Left lung (tissue), 10 donors: ENCODE data around the gene HYDIN. TPM values are rescaled to one million over a fixed set of nuclear protein-coding genes. Genes with fewer than 3 reads are reported as not detected.

Source experiments
- ATAC-seq: fragments of 200-7000 bp; cut with Tn5 transposase; one replicate; pipeline ENCODE4 v1.9.1; 2020; ENCODE audit warnings: moderate library complexity
- DNase-seq, 4 donors: peaks; one replicate each; pipeline ENCODE4 v3.0.0-alpha.2; 2013 to 2020
- H3K27ac ChIP-seq, 2 donors: fragments of 200-600 bp; sonication (generic) in 1 of 2; one replicate each; pipeline versions ENCODE4 v1.5.0 to v1.8.0; 2020 to 2021
- H3K27me3 ChIP-seq, 2 donors: fragments of 200-600 bp; sonication (generic) in 1 of 2; one replicate each; pipeline versions ENCODE4 v1.5.0 to v1.8.0; 2020 to 2021
- H3K36me3 ChIP-seq, 2 donors: fragments of 200-600 bp; sonication (generic) in 1 of 2; one replicate each; pipeline versions ENCODE4 v1.5.0 to v1.8.0; 2020 to 2021
- H3K4me1 ChIP-seq, 2 donors: fragments of 200-600 bp; one replicate each; pipeline ENCODE4 v1.8.0; 2021
- H3K4me3 ChIP-seq, 2 donors: fragments of 200-600 bp; sonication (generic) in 1 of 2; one replicate each; pipeline versions ENCODE4 v1.5.0 to v1.8.0; 2020 to 2021; ENCODE audit warnings: mild to moderate bottlenecking in 1 of 2
- H3K9me3 ChIP-seq, 2 donors: fragments of 200-600 bp; sonication (generic) in 1 of 2; one replicate each; pipeline versions ENCODE4 v1.5.0 to v1.8.0; 2020 to 2021
- intact Hi-C, 2 donors: fragments of 100-400 bp; cut with DNase I; formaldehyde crosslinking; loops; one replicate each; pipeline versions ENCODE4 v1.11.2 to v1.14.2; 2022
- polyA plus RNA-seq, 6 donors: library from polyadenylated mRNA; unstranded; fragments of 120-200 nt; gene quantifications; one replicate each; pipeline ENCODE4 v1.2.1, GENCODE V29; 2013; ENCODE audit not compliant: insufficient read length in 6 of 6
- total RNA-seq, 2 donors: library from RNA; stranded (reverse); fragmentation: NEBNext Ultra II Directional; extraction: Animal tissue kit (Norgen Biotek cat#: 25700); gene quantifications; one replicate each; pipeline ENCODE4 v1.2.1, GENCODE V29; 2021
- TF ChIP-seq, protein P1 (sequence below), 2 donors: fragments of 200-600 bp; sonication (generic) in 1 of 2; IDR thresholded peaks; one replicate each; pipeline versions ENCODE4 v1.5.0 to v1.8.0; 2021; ENCODE audit warnings: antibody characterized with exemption in 2 of 2
- donor health status: DM: no; HTN: yes; CAD: no.
- donor health status: DM: no; HTN: no; CAD: no.

HYDIN gene
- total and polyA plus RNA-seq, 8 donors: 3.3 to 16.8 (median 12.4) TPM

DNA sequence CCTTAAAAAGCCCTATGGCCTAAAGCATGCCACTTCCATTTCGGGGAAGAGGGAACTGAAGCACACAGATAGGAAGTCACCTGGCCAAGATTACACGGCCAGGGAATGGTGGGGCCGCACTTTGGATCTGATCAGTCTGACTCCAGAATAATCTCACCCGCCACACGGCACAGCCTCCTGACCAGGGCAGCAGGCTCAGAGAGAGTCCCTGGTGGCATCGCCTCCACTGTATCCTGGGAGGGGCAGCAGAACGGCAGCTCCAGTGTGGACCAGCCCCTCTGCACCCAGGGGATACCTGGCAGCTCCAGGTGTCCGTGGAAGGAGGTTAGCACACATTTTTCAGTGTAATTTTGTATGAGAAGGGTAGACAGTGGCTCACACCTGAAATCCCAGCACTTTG is 465.0 kb downstream of the HYDIN start:
- H3K36me3 ChIP-seq: peaks cover 0 to 87% of the 10 kb centered on the region in 2 donors
- DNase-seq (no peak), ATAC-seq (no peak)
- H3K4me1 ChIP-seq: no peaks in the 10 kb centered on the region
- H3K4me3 ChIP-seq: no peak overlapping the region
- TF ChIP-seq, protein P1, sequence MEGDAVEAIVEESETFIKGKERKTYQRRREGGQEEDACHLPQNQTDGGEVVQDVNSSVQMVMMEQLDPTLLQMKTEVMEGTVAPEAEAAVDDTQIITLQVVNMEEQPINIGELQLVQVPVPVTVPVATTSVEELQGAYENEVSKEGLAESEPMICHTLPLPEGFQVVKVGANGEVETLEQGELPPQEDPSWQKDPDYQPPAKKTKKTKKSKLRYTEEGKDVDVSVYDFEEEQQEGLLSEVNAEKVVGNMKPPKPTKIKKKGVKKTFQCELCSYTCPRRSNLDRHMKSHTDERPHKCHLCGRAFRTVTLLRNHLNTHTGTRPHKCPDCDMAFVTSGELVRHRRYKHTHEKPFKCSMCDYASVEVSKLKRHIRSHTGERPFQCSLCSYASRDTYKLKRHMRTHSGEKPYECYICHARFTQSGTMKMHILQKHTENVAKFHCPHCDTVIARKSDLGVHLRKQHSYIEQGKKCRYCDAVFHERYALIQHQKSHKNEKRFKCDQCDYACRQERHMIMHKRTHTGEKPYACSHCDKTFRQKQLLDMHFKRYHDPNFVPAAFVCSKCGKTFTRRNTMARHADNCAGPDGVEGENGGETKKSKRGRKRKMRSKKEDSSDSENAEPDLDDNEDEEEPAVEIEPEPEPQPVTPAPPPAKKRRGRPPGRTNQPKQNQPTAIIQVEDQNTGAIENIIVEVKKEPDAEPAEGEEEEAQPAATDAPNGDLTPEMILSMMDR (IDR thresholded peaks at IDR 0.05): no peak
- H3K27me3 ChIP-seq: no peaks in the 10 kb centered on the region
- no peak overlapping the region for H3K27ac ChIP-seq
- intact Hi-C loops: no loop called here
- no peaks in the 10 kb centered on the region for H3K9me3 ChIP-seq

DNA sequence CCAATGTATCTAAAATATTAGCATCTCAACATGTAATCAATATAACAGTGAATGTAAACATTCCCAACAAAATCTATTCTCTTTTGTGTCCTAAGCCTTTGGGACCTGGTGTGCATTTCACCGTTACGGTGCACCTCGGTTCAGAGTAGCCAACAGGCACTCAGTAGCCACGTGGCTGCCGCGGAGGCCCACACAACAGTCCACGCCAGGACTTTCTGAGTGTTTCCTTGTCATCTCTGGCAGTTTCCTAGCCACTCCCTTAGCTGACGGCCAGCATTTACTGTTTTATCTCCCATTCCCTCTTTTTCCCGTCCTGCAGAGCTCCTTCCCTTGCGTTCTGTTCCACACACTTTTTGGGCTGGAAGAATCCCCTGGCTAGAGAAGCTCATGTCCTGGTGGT is 465.9 kb downstream of the HYDIN start:
- Histone ChIP-seq H3K4me1 (no peaks in the 10 kb centered on the region), H3K27me3 (no peaks in the 10 kb centered on the region), H3K36me3 (peaks cover 0 to 87% of the 10 kb centered on the region in 2 donors), H3K27ac (no peak overlapping the region), H3K4me3 (no peak overlapping the region), H3K9me3 (no peaks in the 10 kb centered on the region)
- intact Hi-C loops: no loop called here
- no peak for DNase-seq
- ATAC-seq: no peak
- TF ChIP-seq, protein P1 (IDR thresholded peaks at IDR 0.05): no peak

DNA sequence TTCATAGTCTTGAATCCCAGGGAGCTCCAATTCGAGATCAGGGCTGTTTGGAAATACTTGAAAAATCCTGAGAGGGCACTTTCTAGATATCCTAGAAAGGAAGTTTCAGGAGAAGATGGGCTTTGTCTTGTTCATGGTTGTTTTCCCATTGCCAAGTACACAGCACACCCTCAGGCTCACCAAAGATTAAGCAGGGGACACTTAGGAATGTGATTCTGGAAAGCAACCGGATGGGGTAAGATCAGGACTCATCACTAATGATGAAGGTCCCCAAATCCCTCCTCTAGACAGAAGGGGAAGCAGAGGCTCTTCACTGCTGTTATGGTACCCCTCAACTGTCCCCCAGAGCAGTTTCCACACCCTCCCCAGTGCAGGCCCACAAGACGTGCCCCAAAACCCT is 470.3 kb downstream of the HYDIN start:
- no peaks in the 10 kb centered on the region for H3K9me3 ChIP-seq
- H3K36me3 ChIP-seq: peaks cover 0 to 98% of the 10 kb centered on the region in 2 donors
- DNase-seq (no peak), ATAC-seq (no peak)
- intact Hi-C loops: no loop called here
- H3K4me1 ChIP-seq: no peaks in the 10 kb centered on the region
- H3K4me3 ChIP-seq: no peak overlapping the region
- no peak overlapping the region for H3K27ac ChIP-seq
- no peaks in the 10 kb centered on the region for H3K27me3 ChIP-seq
- TF ChIP-seq, protein P1 (IDR thresholded peaks at IDR 0.05): no peak

DNA sequence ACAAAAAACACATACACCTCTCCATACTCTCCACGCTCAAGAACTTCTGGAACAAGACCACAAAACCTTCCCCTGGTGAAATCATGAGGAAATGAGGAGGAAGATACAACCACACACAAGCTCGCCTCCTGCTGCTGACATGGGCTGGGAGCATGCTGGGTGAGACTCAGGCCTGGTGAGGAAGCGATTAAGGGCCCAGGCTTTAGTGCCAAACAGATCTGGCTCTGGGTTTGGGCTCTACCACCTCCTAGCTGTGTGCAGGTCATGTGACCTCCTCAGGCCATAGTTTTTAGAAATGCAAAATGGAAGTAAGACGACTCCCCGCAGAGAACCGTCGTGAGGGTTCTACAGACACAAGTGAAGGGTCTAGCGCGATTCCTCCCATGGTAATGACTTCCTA is 470.9 kb downstream of the HYDIN start:
- peaks cover 0 to 98% of the 10 kb centered on the region in 2 donors for H3K36me3 ChIP-seq
- TF ChIP-seq, protein P1 (IDR thresholded peaks at IDR 0.05): no peak

DNA sequence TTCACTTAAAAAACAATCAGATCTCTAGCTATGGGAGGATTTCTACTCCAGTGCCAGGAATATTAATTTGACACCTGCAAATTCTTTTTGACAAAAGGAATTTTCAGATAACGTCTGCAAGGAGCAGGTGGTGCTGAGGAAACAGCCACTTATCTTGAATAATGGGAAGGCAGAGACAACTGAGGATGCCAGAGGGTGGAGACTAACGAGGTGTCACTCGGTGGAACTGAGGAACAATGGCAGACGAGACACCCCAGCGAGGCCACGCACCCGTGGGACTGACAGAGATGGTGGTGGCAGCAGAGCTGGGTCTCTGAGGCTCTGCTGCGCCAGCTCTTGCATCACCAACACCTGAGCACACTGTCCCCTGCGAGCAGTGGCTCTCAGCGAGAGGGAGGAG is 471.7 kb downstream of the HYDIN start:
- no peaks in the 10 kb centered on the region for H3K4me1 ChIP-seq
- H3K4me3 ChIP-seq: no peak overlapping the region
- DNase-seq: no peak
- peaks cover 0 to 98% of the 10 kb centered on the region in 2 donors for H3K36me3 ChIP-seq
- intact Hi-C loops: no loop called here
- no peak for ATAC-seq
- no peak overlapping the region for H3K27ac ChIP-seq
- no peaks in the 10 kb centered on the region for H3K9me3 ChIP-seq
- no peaks in the 10 kb centered on the region for H3K27me3 ChIP-seq
- TF ChIP-seq, protein P1 (IDR thresholded peaks at IDR 0.05): no peak

More for the DNA sequence above, 470.9 kb downstream of the HYDIN start:
- Histone ChIP-seq H3K4me1 (no peaks in the 10 kb centered on the region), H3K27ac (no peak overlapping the region), H3K27me3 (no peaks in the 10 kb centered on the region), H3K9me3 (no peaks in the 10 kb centered on the region), H3K4me3 (no peak overlapping the region)
- DNase-seq (no peak), ATAC-seq (no peak)
- intact Hi-C loops: no loop called here

Other genes starting within 250 kb of the HYDIN start
- gene CMTR2, start 58.7 kb upstream of the HYDIN start, total RNA-seq: 10 to 100 TPM; 16.4 to 20.4 TPM
- 10 to 100 TPM; 41.3 to 48.8 (median 46.5) TPM for gene CMTR2, start 58.7 kb upstream of the HYDIN start, polyA plus RNA-seq
- under 1 TPM; 0.35 to 0.60 TPM for gene CALB2, start 128.0 kb upstream of the HYDIN start, total RNA-seq
- not detected for gene CALB2, start 128.0 kb upstream of the HYDIN start, polyA plus RNA-seq
- not detected for gene TLE7, start 211.3 kb upstream of the HYDIN start, total RNA-seq
- not detected for gene TLE7, start 211.3 kb upstream of the HYDIN start, polyA plus RNA-seq
- 1 to 10 TPM; 6.8 to 7.8 TPM for gene ZNF23, start 231.5 kb upstream of the HYDIN start, total RNA-seq
- 10 to 100 TPM; 15.7 to 19.9 (median 17.6) TPM for gene ZNF23, start 231.5 kb upstream of the HYDIN start, polyA plus RNA-seq